H9 (cell line): ENCODE data around the gene DTNBP1. TPM values are rescaled to one million over a fixed set of nuclear protein-coding genes. Genes with fewer than 3 reads are reported as not detected.

Experiments used
- DNase-seq: peaks from one replicate; pipeline ENCODE4 v3.0.0-alpha.2; 2017
- H2AFZ ChIP-seq: one replicate; pipeline ENCODE4 v1.6.1; 2013; ENCODE audit warnings: mild to moderate bottlenecking, low read length, control low read depth, moderate library complexity
- H2AK5ac ChIP-seq: 2 replicates; pipeline ENCODE4 v1.6.1; 2013; ENCODE audit warnings: low read length, control low read depth, mixed read lengths; ENCODE audit not compliant: insufficient read length
- H2BK120ac ChIP-seq: one replicate; pipeline ENCODE4 v1.6.1; 2013; ENCODE audit warnings: low read depth, mild to moderate bottlenecking, low read length, control low read depth, inconsistent platforms; ENCODE audit not compliant: poor library complexity, severe bottlenecking
- H2BK12ac ChIP-seq: 2 replicates; pipeline ENCODE4 v1.6.1; 2013; ENCODE audit warnings: low read length, control low read depth, mixed read lengths, low read depth; ENCODE audit not compliant: insufficient read length
- H2BK15ac ChIP-seq: 2 replicates; pipeline ENCODE4 v1.6.1; 2013; ENCODE audit warnings: low read depth, low read length, control low read depth
- H2BK20ac ChIP-seq: one replicate; pipeline ENCODE4 v1.6.1; 2013; ENCODE audit warnings: low read depth, mild to moderate bottlenecking, low read length, control low read depth, inconsistent platforms; ENCODE audit not compliant: poor library complexity, severe bottlenecking
- H2BK5ac ChIP-seq: 2 replicates; pipeline ENCODE4 v1.6.1; 2013; ENCODE audit warnings: low read length, control low read depth, mixed read lengths; ENCODE audit not compliant: insufficient read length
- H3K14ac ChIP-seq: 2 replicates; pipeline ENCODE4 v1.6.1; 2013; ENCODE audit warnings: low read length, control low read depth; ENCODE audit not compliant: insufficient read depth
- H3K18ac ChIP-seq: 2 replicates; pipeline ENCODE4 v1.6.1; 2013; ENCODE audit warnings: low read depth, mild to moderate bottlenecking, mixed read lengths, low read length, control low read depth; ENCODE audit not compliant: insufficient read length
- H3K23ac ChIP-seq: 2 replicates; pipeline ENCODE4 v1.6.1; 2013; ENCODE audit warnings: low read length, control low read depth, mixed read lengths, low read depth; ENCODE audit not compliant: insufficient read length
- H3K23me2 ChIP-seq: 2 replicates; pipeline ENCODE4 v1.6.1; 2013; ENCODE audit warnings: low read depth, mild to moderate bottlenecking, mixed read lengths, low read length, control low read depth; ENCODE audit not compliant: insufficient read length, poor library complexity, severe bottlenecking
- H3K27ac ChIP-seq: 2 replicates; pipeline ENCODE4 v1.5.1; 2013; ENCODE audit warnings: low read length, control low read depth, mixed read lengths, low read depth; ENCODE audit not compliant: insufficient read length
- H3K27me3 ChIP-seq: 2 replicates; pipeline ENCODE4 v1.6.1; 2013; ENCODE audit warnings: low read length, control low read depth, inconsistent platforms; ENCODE audit not compliant: insufficient read depth
- H3K4ac ChIP-seq: 2 replicates; pipeline ENCODE4 v1.6.1; 2013; ENCODE audit warnings: low read depth, mild to moderate bottlenecking, control low read depth, inconsistent platforms, low read length, moderate library complexity
- H3K4me1 ChIP-seq: 2 replicates; pipeline ENCODE4 v1.6.1; 2013; ENCODE audit warnings: low read length, control low read depth, inconsistent platforms; ENCODE audit not compliant: insufficient read depth
- H3K4me2 ChIP-seq: 2 replicates; pipeline ENCODE4 v1.6.1; 2013; ENCODE audit warnings: low read length, control low read depth, mixed read lengths; ENCODE audit not compliant: insufficient read length, insufficient read depth
- H3K56ac ChIP-seq: 2 replicates; pipeline ENCODE4 v1.6.1; 2013; ENCODE audit warnings: low read depth, mild to moderate bottlenecking, mixed read lengths, low read length, control low read depth; ENCODE audit not compliant: insufficient read length
- H3K79me1 ChIP-seq: 2 replicates; pipeline ENCODE4 v1.6.1; 2013; ENCODE audit warnings: low read depth, mild to moderate bottlenecking, moderate library complexity, low read length, control low read depth, inconsistent platforms; ENCODE audit not compliant: insufficient read depth, poor library complexity, severe bottlenecking
- H3K79me2 ChIP-seq: 2 replicates; pipeline ENCODE4 v1.6.1; 2013; ENCODE audit warnings: low read length, control low read depth, inconsistent platforms; ENCODE audit not compliant: insufficient read depth
- H3K9ac ChIP-seq: 2 replicates; pipeline ENCODE4 v1.6.1; 2013; ENCODE audit warnings: low read length, control low read depth, mixed read lengths; ENCODE audit not compliant: insufficient read length; ENCODE audit errors: extremely low read depth
- H3K9me3 ChIP-seq: one replicate; pipeline ENCODE4 v1.6.1; 2013; ENCODE audit warnings: low read depth, low read length, inconsistent platforms; ENCODE audit not compliant: control insufficient read depth
- H3T11ph ChIP-seq: one replicate; pipeline ENCODE4 v1.6.1; 2013; ENCODE audit warnings: mild to moderate bottlenecking, low read length, control low read depth, inconsistent platforms
- H4K20me1 ChIP-seq: one replicate; pipeline ENCODE4 v1.6.1; 2013; ENCODE audit not compliant: control insufficient read depth, insufficient read length, insufficient read depth
- H4K5ac ChIP-seq: 2 replicates; pipeline ENCODE4 v1.6.1; 2013; ENCODE audit warnings: low read depth, mild to moderate bottlenecking, mixed read lengths, low read length, control low read depth; ENCODE audit not compliant: insufficient read length
- H4K8ac ChIP-seq: replicated peaks from 2 replicates; pipeline ENCODE4 v1.6.1; 2013; ENCODE audit warnings: low read length, control low read depth, mixed read lengths, low read depth; ENCODE audit not compliant: insufficient read length
- H4K91ac ChIP-seq: 2 replicates; pipeline ENCODE4 v1.6.1; 2013; ENCODE audit warnings: low read depth, mild to moderate bottlenecking, moderate library complexity, mixed read lengths, low read length, control low read depth; ENCODE audit not compliant: insufficient read length
- H3K27ac Mint-ChIP-seq, 3 experiments: 2 replicates in 2 of 3; 3 replicates in 1 of 3; pipeline ENCODE4 v1.8.0; 2020 to 2021; ENCODE audit warnings: mixed read lengths in 3 of 3, mild to moderate bottlenecking in 1 of 3, moderate library complexity in 1 of 3
- H3K27me3 Mint-ChIP-seq: 2 replicates; pipeline ENCODE4 v1.8.0; 2021; ENCODE audit warnings: low read depth, mild to moderate bottlenecking, moderate library complexity, mixed read lengths
- H3K36me3 Mint-ChIP-seq, 3 experiments: 2 replicates in 2 of 3; 3 replicates in 1 of 3; pipeline ENCODE4 v1.8.0; 2020 to 2021; ENCODE audit warnings: low read depth in 3 of 3, mixed read lengths in 3 of 3; ENCODE audit not compliant: insufficient read depth in 1 of 3
- H3K4me1 Mint-ChIP-seq, 2 experiments: 2 replicates each; pipeline ENCODE4 v1.8.0; 2020; ENCODE audit warnings: mixed read lengths in 2 of 2
- H3K4me3 Mint-ChIP-seq, 2 experiments: 2 replicates in 1 of 2; 3 replicates in 1 of 2; pipeline ENCODE4 v1.8.0; 2020 to 2021; ENCODE audit warnings: mild to moderate bottlenecking in 2 of 2, mixed read lengths in 2 of 2, moderate library complexity in 1 of 2
- H3K9me3 Mint-ChIP-seq, 2 experiments: 2 replicates in 1 of 2; 3 replicates in 1 of 2; pipeline ENCODE4 v1.8.0; 2020; ENCODE audit warnings: mild to moderate bottlenecking in 2 of 2, mixed read lengths in 2 of 2, moderate library complexity in 1 of 2
- CTCF ChIP-seq: fragments of 200-600 bp; sonication (generic); conservative IDR thresholded peaks from 3 replicates; pipeline ENCODE4 v1.8.0; 2021; ENCODE audit warnings: antibody characterized with exemption, mild to moderate bottlenecking
- WGBS: extraction: QIAGEN DNeasy Blood & Tissue Kit; methylation state at CpG from one replicate; pipeline ENCODE4 v1.1.7; 2013; ENCODE audit warnings: missing lambda C conversion rate, low lambda C conversion rate, mixed read lengths; ENCODE audit not compliant: insufficient read length; ENCODE audit errors: extremely low coverage; 5-methylcytosine and 5-hydroxymethylcytosine counted together
- total RNA-seq: library from RNA; stranded (reverse); gene quantifications from 2 replicates; pipeline ENCODE4 v1.2.1, GENCODE V29; 2021

DTNBP1 gene
- total RNA-seq, 1 experiment from 2014 or later = 12.9 TPM

- Mint-ChIP-seq H3K36me3 (peaks cover 73 to 99% (median 89%) of the 10 kb centered on the region in 3 experiments), H3K4me3 (no peak overlapping the region), H3K9me3 (peaks cover 14 to 44% of the 10 kb centered on the region in 2 experiments), H3K27ac (no peak overlapping the region; a peak in 1 of 7 replicates), H3K27me3 (peaks cover 15% of the 10 kb centered on the region), H3K4me1 (peaks cover 0 to 17% of the 10 kb centered on the region in 2 experiments; a peak in 2 of 4 replicates)
- no peak overlapping the region for H2BK5ac ChIP-seq
- H2BK20ac ChIP-seq = no peak overlapping the region
- no peak overlapping the region for H2BK15ac ChIP-seq
- H4K8ac ChIP-seq = no peak overlapping the region
- no peak overlapping the region for H3K27ac ChIP-seq
- H4K20me1 ChIP-seq = peaks cover 2% of the 10 kb centered on the region
- no peaks in the 10 kb centered on the region for H3K4me1 ChIP-seq
- no peak overlapping the region for H2AK5ac ChIP-seq
- no peak overlapping the region for H3K4ac ChIP-seq
- TF ChIP-seq CTCF = no peak
- peaks cover 13% of the 10 kb centered on the region for H3K9me3 ChIP-seq
- no peaks in the 10 kb centered on the region for H3K79me1 ChIP-seq
- no peak overlapping the region for H3K23ac ChIP-seq
- H3K18ac ChIP-seq = no peak overlapping the region
- no CpG with 5 or more reads among the region's 23 CpGs for WGBS
- DNase-seq = peak; percentile 34
- no peak overlapping the region for H4K91ac ChIP-seq
- no peak overlapping the region for H3K56ac ChIP-seq
- H3K14ac ChIP-seq = no peak overlapping the region
- H4K5ac ChIP-seq = no peak overlapping the region
- no peak overlapping the region for H2AFZ ChIP-seq
- H3K27me3 ChIP-seq = no peaks in the 10 kb centered on the region
- no peak overlapping the region for H3K9ac ChIP-seq
- no peaks in the 10 kb centered on the region for H3K23me2 ChIP-seq
- no peak overlapping the region for H3T11ph ChIP-seq
- no peak overlapping the region for H2BK120ac ChIP-seq
- H3K4me2 ChIP-seq = no peak overlapping the region
- H2BK12ac ChIP-seq = no peak overlapping the region
- H3K79me2 ChIP-seq = no peaks in the 10 kb centered on the region
Measured at GRCh38 chr6:15523679-15524630, 138.9 kb downstream of the DTNBP1 start.
